Measurements from ENCODE around the gene TXNDC8. TPM values are rescaled to one million over a fixed set of nuclear protein-coding genes. Genes with fewer than 3 reads are reported as not detected.

TXNDC8 gene
- total RNA-seq, result not detected in 2 replicates

DNA sequence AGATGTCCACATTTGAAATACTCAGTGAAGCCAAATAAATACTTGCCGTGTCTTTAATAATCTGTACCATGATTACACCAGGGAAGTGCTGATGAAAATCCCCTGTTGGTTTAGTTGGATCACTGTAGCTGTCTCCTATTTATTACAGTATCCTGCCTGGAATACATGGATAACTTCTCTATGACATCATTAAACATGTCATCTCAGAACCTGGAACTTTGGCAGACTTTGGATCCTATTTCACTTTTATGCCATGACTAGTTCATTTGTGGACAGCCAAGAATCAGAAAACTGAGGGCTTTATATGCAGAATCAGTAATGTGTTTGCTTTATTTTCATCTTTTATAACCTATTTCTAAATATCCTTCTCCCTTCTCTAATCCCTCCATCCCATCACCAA, at the start of gene TXNDC8:
Gene TXNDC8 (minus strand): TSS at position 137 of the 400 bp plus-strand sequence.

DNA sequence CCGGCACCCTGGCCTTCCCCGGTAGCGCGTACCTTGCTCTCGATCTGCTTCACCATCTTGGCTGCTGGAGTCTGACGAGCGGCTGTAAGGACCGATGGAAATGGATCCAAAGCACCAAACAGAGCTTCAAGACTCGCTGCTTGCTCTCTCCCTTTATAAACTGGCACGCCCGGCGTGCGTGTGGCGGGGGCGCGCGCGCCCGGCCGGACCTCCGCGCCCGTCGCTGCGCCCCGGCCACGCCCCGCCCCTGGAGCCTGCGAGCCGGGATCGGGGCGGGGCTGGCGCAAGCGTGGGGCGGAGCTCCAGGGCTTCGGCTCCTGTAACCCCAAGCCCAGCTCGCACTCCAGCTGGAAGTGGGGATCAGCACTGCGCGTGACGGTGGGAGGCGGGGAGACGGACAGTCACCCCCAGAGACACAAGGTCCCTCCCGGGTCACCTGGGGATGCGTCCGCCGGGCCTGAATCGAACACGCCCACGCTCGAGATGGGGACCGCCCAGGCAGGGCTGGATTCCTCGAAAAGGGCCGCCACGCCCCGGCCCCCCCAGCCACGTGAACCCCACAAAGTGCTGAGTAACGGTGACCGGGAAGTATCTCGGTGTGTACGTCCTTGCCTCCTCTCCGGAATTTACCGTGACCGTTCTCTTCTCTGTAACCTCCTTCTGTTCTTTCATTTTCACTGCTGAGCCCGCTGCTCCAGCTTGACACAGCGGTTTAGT, 81.1 kb downstream of the TXNDC8 start, which contains the start of gene TXN:
Gene TXN (minus strand): TSS at position 128 of the 717 bp plus-strand sequence. CDS start 72 bp downstream, at position 56.

Other genes with a start within 250 kb of the TXNDC8 start
- gene C9orf152, start 129.7 kb downstream of the TXNDC8 start, total RNA-seq, result not detected in 2 replicates
- 271 and 357 TPM in 2 replicates for gene TXN, start 81.4 kb downstream of the TXNDC8 start, total RNA-seq
- gene SVEP1, start 241.9 kb upstream of the TXNDC8 start, total RNA-seq, result under 0.01 and 0.30 TPM in 2 replicates